ENCODE measurements around the gene SENP6.
A peak's percentile ranks its signal among the peaks of the same experiment; 100 is the strongest.
"Not testable (repeated sequence)": the region's sequence is repeated elsewhere in the genome, so short reads cannot be mapped to it uniquely, and the experiment has no call there.

SENP6 gene

DNA sequence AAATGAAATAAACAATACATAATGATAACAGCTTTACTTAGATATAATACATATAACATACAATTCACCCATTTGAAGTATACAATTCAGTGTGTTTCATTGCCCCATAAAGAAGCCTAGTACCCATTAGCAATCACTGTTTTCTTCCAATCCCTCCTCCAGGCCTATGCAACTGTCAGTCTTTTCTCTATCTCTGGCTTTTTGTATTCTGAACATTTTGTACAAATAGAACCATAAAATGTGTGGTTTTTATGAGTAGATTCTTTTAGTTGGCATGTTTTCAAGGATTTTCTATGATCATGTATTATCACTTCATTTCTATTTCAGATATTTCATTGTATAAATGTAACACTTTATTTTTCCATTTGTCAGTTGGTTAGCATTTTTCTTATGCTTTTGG is 92.7 kb downstream of the SENP6 start:
- in situ Hi-C loops (cut with HindIII; ENCODE audit: low pct_unique_long_range_greater_than_20kb, low sequenced_read_pairs): no loop called here
- TF ChIP-seq JUND (IDR thresholded peaks at IDR 0.05; ENCODE audit: low read depth): no peak
- no peak for DNase-seq (ENCODE audit: low read depth in 1 of 2, low spot score in 1 of 2)

DNA sequence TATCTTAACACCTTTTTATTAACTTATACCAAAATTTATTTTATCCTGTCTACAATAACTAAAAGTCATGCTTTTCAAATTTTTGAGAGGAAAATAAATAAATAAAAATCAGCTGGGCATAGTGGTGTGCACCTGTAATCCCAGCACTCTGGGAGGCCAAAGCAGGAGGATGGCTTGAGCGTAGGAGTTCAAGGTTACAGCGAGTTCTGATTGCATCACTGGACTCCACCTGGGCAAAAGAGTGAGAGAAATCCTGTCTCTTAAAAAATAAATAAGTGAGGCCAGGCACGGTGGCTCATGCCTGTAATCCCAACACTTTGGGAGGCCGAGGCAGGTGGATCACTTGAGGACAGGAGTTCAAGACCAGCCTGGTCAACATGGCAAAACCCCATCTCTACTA is 106.7 kb downstream of the SENP6 start:
- in situ Hi-C loops (cut with HindIII; ENCODE audit: low pct_unique_long_range_greater_than_20kb, low sequenced_read_pairs); DNase-seq (ENCODE audit: low read depth in 1 of 2, low spot score in 1 of 2): not testable (repeated sequence)

DNA sequence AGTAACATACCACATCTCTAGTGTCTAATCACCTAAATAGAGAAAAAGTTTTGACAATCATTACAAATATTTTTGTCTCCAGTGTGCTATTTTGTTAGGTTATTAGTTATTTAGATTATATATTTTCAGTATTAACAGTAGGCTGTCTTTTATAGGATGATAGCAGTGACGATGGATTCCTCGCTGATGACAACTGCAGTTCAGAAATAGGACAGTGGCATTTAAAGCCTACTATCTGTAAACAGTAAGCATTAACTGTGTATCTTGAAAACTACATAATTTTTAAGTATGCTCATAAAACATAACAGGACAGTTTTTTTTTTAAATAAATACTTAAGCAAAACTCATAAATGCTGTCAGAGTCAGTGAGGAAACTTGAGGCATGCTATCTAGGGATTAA is 109.5 kb downstream of the SENP6 start:
- no peak for DNase-seq (ENCODE audit: low read depth in 1 of 2, low spot score in 1 of 2)
- TF ChIP-seq JUND (IDR thresholded peaks at IDR 0.05; ENCODE audit: low read depth): no peak
- in situ Hi-C loops (cut with HindIII; ENCODE audit: low pct_unique_long_range_greater_than_20kb, low sequenced_read_pairs): no loop called here

DNA sequence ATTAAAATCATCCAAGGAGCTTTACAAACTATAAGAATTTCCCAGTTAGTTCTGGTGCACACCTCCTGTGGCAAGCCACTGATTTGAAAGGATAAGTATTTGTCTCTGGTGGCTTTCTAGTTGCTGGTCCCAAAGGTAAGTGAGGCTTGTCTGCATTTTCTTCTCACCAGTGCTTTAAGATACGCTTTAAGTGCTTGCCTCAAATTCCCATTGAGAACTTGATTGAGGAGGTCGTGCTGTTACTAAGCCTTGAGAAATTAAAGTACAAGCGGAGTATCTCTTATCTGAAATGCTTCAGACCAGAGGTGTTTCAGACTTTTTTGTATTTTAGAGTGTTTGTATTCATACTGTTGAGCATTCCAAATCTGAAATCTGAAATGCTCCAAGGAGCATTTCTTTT is 117.5 kb downstream of the SENP6 start:
- TF ChIP-seq JUND (IDR thresholded peaks at IDR 0.05; ENCODE audit: low read depth): no peak
- in situ Hi-C loops (cut with HindIII; ENCODE audit: low pct_unique_long_range_greater_than_20kb, low sequenced_read_pairs): no loop called here
- no peak for DNase-seq (ENCODE audit: low read depth in 1 of 2, low spot score in 1 of 2)

DNA sequence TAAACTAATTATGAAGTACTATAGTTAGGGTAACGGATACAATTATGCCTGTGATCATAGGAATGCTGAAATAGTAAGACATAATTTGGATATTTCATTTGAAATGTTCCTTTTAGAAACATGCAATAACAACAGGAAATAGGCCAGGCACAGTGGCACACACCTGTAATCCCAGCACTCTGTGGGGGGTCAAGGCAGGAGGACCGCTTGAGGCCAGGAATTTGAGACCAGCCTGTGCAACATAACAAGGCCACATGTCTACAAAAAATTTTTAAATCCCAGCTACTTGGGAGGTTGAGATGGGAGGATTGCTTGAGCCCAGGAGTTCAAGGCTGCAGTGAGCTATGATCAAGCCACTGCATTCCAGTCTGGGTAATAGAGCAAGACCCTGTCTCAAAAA is 121.7 kb downstream of the SENP6 start:
- in situ Hi-C loops (cut with HindIII; ENCODE audit: low pct_unique_long_range_greater_than_20kb, low sequenced_read_pairs): no loop called here
- no peak for TF ChIP-seq JUND (IDR thresholded peaks at IDR 0.05; ENCODE audit: low read depth)
- no peak for DNase-seq (ENCODE audit: low read depth in 1 of 2, low spot score in 1 of 2)

DNA sequence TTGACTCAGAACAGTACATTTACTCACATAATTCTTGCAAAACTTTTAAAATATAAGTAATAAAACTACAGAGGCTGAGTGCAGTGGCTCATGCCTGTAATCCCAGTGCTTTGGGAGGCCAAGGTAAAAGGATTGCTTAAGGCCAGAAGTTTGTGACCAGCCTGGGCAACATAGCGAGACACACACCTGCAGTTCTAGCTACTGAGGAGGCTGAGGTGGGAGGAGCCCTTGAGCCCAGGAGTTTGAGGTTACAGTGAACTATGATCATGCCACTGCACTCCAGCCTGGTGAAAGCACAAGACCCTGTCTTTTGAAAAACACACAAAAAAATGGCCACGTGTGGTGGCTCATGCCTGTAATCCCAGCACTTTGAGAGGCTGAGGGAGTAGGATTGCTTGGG is 125.5 kb downstream of the SENP6 start:
- in situ Hi-C loops (cut with HindIII; ENCODE audit: low pct_unique_long_range_greater_than_20kb, low sequenced_read_pairs): no loop called here
- no peak for DNase-seq (ENCODE audit: low read depth in 1 of 2, low spot score in 1 of 2)
- no peak for TF ChIP-seq JUND (IDR thresholded peaks at IDR 0.05; ENCODE audit: low read depth)

DNA sequence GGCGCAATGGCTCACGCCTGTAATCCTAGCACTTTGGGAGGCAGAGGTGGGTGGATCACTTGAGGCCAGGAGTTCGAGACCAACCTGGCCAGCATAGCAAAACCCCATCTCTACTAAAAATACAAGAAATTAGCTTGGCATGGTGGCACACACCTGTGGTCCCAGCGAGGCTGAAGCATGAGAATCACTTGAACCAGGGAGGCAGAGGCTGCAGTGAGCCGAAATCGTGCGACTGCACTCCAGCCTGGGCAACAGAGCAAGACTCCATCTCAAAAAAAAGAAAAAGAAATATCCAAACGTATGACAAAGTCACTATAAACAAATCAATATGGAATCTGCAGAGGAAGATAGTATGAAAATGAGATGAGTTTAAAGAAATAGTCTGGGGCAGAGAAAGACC is 129.3 kb downstream of the SENP6 start:
- DNase-seq (ENCODE audit: low read depth in 1 of 2, low spot score in 1 of 2); in situ Hi-C loops (cut with HindIII; ENCODE audit: low pct_unique_long_range_greater_than_20kb, low sequenced_read_pairs): not testable (repeated sequence)

DNA sequence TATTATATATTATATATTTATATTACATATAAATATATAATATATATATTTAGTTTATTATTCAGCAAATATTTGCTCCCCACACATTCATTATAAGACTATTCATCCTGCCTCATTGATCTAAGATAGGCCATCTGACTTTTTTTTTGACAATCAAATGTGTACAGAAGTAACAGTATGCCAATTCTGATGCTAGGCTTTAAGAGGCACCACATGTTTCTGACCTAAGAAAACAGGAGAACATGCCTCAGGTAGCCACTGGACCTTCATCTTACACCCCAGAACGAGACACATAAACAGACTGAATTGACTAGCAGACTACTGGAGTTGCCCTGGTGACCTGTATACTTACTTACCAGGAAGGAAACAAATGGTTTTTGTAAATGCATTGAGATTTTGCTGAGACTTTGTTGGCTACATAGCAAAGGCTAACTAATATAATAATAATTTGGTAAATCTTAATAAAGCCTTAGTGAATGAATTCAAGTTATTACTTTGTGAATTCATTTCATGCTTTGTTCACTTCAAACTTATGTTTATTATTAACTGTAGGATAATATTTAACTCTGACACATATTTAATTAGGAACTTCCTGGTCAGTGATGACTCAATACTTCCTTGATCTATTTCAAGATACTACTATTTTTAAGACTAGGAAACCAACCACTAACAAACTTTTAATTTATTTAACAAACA is 134.0 kb downstream of the SENP6 start:
- 0 out of 2 replicates have a peak, but pooled peaks have one; percentile 29 for TF ChIP-seq JUND (IDR thresholded peaks at IDR 0.05; ENCODE audit: low read depth)
- peak in 1 of 2 experiments; percentile 49 for DNase-seq (ENCODE audit: low read depth in 1 of 2, low spot score in 1 of 2)
- in situ Hi-C loops (cut with HindIII; ENCODE audit: low pct_unique_long_range_greater_than_20kb, low sequenced_read_pairs): no loop called here

DNA sequence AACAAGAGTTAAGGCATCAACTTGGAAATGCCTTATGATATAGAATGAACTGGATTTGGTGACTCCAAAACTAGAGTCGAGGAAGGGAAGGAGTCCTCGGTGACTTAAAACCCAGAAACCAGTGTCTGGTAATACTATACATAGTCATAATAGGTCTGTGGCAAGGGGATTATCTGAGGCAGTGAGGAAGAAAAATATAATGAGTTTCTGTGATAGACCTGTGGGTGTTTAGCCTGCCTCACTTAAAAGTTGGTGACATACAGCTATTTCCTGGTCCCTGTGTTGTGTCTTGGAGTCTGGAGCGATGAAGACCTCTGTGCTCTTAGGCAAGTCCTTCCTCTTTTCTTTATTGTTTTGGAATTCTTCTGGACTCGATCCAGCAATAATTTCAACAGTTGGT is 142.3 kb downstream of the SENP6 start:
- in situ Hi-C loops (cut with HindIII; ENCODE audit: low pct_unique_long_range_greater_than_20kb, low sequenced_read_pairs): no loop called here
- DNase-seq (ENCODE audit: low read depth in 1 of 2, low spot score in 1 of 2): no peak
- TF ChIP-seq JUND (IDR thresholded peaks at IDR 0.05; ENCODE audit: low read depth): no peak

DNA sequence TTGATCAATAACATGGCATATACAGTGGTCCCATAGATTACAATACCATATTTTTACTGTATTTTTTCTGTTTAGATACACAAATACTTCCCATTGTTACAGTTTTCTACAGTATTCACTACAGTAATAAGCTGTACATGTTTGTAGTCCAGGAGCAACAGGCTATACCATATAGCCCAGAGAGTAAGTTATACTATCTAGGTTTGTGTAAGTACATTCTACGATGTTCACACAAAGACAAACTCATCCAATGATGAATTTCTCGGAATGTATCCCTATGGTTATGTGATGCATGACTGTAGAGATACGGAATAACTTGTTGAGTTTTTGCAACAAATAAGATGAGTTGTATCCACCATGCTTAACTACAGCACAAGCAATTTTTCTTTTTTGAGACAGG is 143.7 kb downstream of the SENP6 start:
- in situ Hi-C loops (cut with HindIII; ENCODE audit: low pct_unique_long_range_greater_than_20kb, low sequenced_read_pairs): no loop called here
- no peak for DNase-seq (ENCODE audit: low read depth in 1 of 2, low spot score in 1 of 2)
- no peak for TF ChIP-seq JUND (IDR thresholded peaks at IDR 0.05; ENCODE audit: low read depth)

DNA sequence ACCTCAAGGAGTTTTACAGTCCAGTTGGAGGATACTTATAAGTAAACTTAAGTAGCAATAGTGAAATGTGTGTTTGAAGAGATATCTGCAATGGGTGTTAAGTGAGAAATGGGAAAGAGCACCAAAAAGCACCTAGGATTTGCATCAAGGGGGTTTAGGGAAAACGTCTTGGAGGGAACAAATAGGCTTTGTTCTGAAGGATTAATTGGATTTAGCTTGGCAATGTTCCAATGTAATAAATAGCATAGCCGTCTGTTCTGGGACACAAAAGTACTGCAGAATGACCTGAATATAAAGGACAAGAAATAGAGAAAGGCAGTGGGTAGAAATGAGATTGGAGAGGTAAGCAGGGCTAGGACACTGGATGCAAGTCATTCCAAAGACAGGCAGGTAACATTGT is 144.5 kb downstream of the SENP6 start:
- TF ChIP-seq JUND (IDR thresholded peaks at IDR 0.05; ENCODE audit: low read depth): no peak
- DNase-seq (ENCODE audit: low read depth in 1 of 2, low spot score in 1 of 2): no peak
- in situ Hi-C loops (cut with HindIII; ENCODE audit: low pct_unique_long_range_greater_than_20kb, low sequenced_read_pairs): no loop called here

DNA sequence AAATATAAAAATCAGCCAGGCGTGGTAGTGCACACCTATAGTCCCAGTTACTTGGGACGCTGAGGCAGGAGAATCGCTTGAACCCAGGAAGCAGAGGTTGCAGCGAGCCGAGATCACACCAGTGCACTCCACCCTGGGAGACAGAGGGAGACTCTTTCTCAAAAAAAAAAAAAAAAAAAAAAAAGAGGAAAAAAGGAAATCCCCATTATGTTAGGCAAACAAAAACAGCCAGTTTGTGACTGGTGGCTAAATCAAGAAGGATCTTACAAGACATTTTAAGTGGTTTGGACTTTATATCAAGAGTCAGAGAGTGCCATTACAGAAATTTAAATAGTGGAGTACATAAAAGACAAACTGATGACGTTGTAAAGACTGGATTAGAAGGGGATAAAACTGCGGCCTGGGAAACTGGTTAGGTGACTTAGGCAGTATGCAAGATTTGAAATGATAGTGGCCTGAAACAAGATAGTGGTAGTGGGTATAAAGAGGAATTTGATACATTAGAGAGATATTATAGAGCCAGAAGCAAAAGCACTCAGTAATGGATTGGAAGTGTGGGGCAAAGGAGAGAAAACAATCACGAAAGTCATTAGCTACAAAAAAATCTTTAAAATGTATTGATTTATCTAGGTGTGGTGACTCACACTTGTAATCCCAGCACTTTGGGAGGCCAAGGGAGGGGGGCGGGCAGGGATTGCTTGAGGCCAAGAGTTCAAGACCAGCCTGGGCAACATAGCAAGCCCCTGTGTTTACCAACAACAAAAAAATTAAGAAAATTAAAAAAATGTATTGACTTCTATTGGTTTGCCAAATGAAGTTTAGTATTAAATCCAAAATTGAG is 145.7 kb downstream of the SENP6 start:
- TF ChIP-seq JUND (IDR thresholded peaks at IDR 0.05; ENCODE audit: low read depth): 0 out of 2 replicates have a peak, but pooled peaks have one; percentile 17
- in situ Hi-C loops (cut with HindIII; ENCODE audit: low pct_unique_long_range_greater_than_20kb, low sequenced_read_pairs): no loop called here
- DNase-seq (ENCODE audit: low read depth in 1 of 2, low spot score in 1 of 2): peak in 1 of 2 experiments; percentile 53

DNA sequence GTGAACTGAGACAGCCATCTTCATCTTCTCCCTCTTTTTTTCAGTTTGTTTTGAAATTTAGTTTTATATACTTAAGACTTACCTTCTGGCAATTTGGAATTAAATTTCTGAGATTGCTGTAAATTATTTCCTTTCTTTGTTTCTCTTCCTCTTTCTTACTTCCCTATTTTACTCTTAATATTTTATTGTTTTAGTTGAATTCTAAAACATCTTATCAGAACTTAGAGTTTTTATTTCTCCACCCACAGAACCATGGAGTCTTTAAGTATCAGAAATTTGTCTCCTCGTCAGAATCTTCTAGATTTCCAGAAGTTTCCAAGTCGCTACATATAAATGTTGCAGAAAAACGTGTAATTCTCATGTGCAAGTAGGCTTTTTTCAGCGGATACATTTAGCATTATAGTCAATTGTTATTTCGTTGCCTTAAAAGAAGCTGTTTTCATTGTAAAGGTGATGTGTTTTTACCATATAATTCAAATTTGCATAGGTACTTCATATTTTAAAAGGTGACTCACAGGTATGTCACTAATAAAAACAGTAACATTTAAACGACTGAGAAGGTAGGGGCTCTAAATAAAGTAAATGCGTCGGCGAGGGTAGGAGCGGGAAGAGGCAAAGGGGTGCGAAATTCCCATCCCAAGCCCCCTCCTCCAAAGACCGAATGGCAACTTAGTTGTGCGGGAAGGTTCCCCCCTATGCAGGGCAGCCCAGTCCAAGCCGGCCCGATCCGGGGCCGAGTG is 146.5 kb downstream of the SENP6 start:
- DNase-seq (ENCODE audit: low read depth in 1 of 2, low spot score in 1 of 2): no peak
- in situ Hi-C loops (cut with HindIII; ENCODE audit: low pct_unique_long_range_greater_than_20kb, low sequenced_read_pairs): no loop called here

More for the DNA sequence above, 146.5 kb downstream of the SENP6 start:
- no peak for TF ChIP-seq JUND (IDR thresholded peaks at IDR 0.05; ENCODE audit: low read depth)

All from T47D (cell line).